Measurements from ENCODE around the gene AMBP. TPM values are rescaled to one million over a fixed set of nuclear protein-coding genes. Genes with fewer than 3 reads are reported as not detected.

AMBP gene
- polyA plus RNA-seq, 1 of the 3 experiments (the other 2 are of a cell fraction): 0.16 TPM

DNA sequence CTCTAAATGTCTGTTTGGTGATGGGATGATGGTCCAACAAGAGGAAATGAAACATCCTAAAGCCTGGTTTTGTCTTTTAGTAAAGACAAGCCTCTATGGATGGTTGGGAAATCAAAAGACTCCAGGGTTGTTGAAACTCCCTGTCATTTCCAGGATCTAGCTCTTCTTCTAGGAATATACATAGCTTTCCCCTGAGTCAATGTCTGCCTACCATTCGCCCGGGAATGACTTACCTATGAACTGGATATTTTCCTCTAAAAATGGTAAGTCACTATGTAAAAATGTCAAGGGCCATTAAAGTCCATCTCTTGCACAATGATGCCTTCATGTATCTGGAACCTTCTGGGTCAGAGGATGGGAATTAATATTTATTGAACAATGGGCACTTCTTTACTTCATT is 32.1 kb upstream of the AMBP start:
- Histone ChIP-seq H3K4me1 (ENCODE audit: control insufficient read depth in 1 of 2, insufficient read depth in 2 of 2, low read depth in 1 of 2, low read length in 1 of 2) (no peaks in the 10 kb centered on the region; a peak in 1 of 4 replicates), H3K4me3 (ENCODE audit: low read depth in 2 of 2, low read length in 1 of 2) (no peak overlapping the region), H3K9me3 (no peaks in the 10 kb centered on the region), H3K9ac (no peak overlapping the region), H3K4me2 (no peak overlapping the region), H2AFZ (ENCODE audit: low read depth) (no peak overlapping the region), H3F3A (replicated peaks; ENCODE audit: insufficient read depth) (peaks cover 11% of the 10 kb centered on the region), H3K36me3 (replicated peaks in 1 of 2; ENCODE audit: control insufficient read depth in 1 of 2, insufficient read depth in 2 of 2, low read length in 1 of 2) (no peaks in the 10 kb centered on the region), H4K20me1 (ENCODE audit: insufficient read depth) (no peaks in the 10 kb centered on the region), H3K27me3 (ENCODE audit: insufficient read depth) (no peaks in the 10 kb centered on the region; the same call in 1 of the 2 replicates), H3K27ac (ENCODE audit: low read depth in 2 of 2, low read length in 1 of 2) (no peak overlapping the region), H3K79me2 (ENCODE audit: insufficient read depth) (no peaks in the 10 kb centered on the region), H3K9me2 (no peaks in the 10 kb centered on the region)
- WGBS (ENCODE audit: low lambda C conversion rate): 3% methylated on average over 2 of the region's 2 CpGs
- no peak for DNase-seq
- ChIA-PET POLR2A (no interaction called here), CTCF (interaction anchor here (1.3 to 6.4 kb wide), 4 partner anchors 20 to 182 kb away, joined by 3 to 269 read pairs (median 68); no protein-coding TSS in a partner anchor)
- TF ChIP-seq CHD2 (IDR thresholded peaks at IDR 0.05; ENCODE audit: low read length, partially characterized antibody) (no peak), FOXJ3 (CRISPR knock-in tag; IDR thresholded peaks at IDR 0.05) (no peak), EP300 (IDR thresholded peaks at IDR 0.05; ENCODE audit: borderline replicate concordance in 1 of 2, low read depth in 1 of 2, low read length in 1 of 2) (no peak), EZH2phosphoT487 (IDR thresholded peaks at IDR 0.05; ENCODE audit: borderline replicate concordance, low read depth) (no peak), ELF1 (IDR thresholded peaks at IDR 0.05) (no peak), RAD21 (IDR thresholded peaks at IDR 0.05; ENCODE audit: low read length) (no peak), MXI1 (IDR thresholded peaks at IDR 0.05; ENCODE audit: low read depth, low read length) (no peak), RCOR1 (IDR thresholded peaks at IDR 0.05; ENCODE audit: low read length) (no peak), FOXM1 (IDR thresholded peaks at IDR 0.05; ENCODE audit: low read depth) (no peak), RXRA (IDR thresholded peaks at IDR 0.05; ENCODE audit: borderline replicate concordance, low read depth) (peak; percentile 55; the same call in 1 of the 2 replicates), TCF12 (IDR thresholded peaks at IDR 0.05) (0 out of 2 replicates have a peak, but pooled peaks have one; percentile 15), MEF2A (IDR thresholded peaks at IDR 0.05; ENCODE audit: borderline replicate concordance, low read depth) (no peak), TAF1 (IDR thresholded peaks at IDR 0.05; ENCODE audit: borderline replicate concordance, low read depth, low read length) (no peak), SIN3A (IDR thresholded peaks at IDR 0.05; ENCODE audit: borderline replicate concordance, low read depth, low read length) (no peak), NRF1 (IDR thresholded peaks at IDR 0.05; ENCODE audit: low read depth, low read length) (no peak), GATA2 (CRISPR knock-in tag; IDR thresholded peaks at IDR 0.05) (no peak), POLR2AphosphoS5 (IDR thresholded peaks at IDR 0.05; ENCODE audit: low read depth, low read length) (no peak), TEAD4 (IDR thresholded peaks at IDR 0.05; ENCODE audit: borderline replicate concordance, insufficient read depth) (peak; percentile 31; the same call in 1 of the 2 replicates), YY1 (IDR thresholded peaks at IDR 0.05; ENCODE audit: low read depth) (no peak), GABPA (IDR thresholded peaks at IDR 0.05; ENCODE audit: low read depth) (no peak)
- TF ChIP-seq, protein P1, sequence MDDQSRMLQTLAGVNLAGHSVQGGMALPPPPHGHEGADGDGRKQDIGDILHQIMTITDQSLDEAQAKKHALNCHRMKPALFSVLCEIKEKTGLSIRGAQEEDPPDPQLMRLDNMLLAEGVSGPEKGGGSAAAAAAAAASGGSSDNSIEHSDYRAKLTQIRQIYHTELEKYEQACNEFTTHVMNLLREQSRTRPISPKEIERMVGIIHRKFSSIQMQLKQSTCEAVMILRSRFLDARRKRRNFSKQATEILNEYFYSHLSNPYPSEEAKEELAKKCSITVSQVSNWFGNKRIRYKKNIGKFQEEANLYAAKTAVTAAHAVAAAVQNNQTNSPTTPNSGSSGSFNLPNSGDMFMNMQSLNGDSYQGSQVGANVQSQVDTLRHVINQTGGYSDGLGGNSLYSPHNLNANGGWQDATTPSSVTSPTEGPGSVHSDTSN (IDR thresholded peaks at IDR 0.05): peak; percentile 20
- TF ChIP-seq, protein P2, sequence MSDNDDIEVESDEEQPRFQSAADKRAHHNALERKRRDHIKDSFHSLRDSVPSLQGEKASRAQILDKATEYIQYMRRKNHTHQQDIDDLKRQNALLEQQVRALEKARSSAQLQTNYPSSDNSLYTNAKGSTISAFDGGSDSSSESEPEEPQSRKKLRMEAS (IDR thresholded peaks at IDR 0.05; ENCODE audit: low read depth): no peak
- TF ChIP-seq, protein P3, sequence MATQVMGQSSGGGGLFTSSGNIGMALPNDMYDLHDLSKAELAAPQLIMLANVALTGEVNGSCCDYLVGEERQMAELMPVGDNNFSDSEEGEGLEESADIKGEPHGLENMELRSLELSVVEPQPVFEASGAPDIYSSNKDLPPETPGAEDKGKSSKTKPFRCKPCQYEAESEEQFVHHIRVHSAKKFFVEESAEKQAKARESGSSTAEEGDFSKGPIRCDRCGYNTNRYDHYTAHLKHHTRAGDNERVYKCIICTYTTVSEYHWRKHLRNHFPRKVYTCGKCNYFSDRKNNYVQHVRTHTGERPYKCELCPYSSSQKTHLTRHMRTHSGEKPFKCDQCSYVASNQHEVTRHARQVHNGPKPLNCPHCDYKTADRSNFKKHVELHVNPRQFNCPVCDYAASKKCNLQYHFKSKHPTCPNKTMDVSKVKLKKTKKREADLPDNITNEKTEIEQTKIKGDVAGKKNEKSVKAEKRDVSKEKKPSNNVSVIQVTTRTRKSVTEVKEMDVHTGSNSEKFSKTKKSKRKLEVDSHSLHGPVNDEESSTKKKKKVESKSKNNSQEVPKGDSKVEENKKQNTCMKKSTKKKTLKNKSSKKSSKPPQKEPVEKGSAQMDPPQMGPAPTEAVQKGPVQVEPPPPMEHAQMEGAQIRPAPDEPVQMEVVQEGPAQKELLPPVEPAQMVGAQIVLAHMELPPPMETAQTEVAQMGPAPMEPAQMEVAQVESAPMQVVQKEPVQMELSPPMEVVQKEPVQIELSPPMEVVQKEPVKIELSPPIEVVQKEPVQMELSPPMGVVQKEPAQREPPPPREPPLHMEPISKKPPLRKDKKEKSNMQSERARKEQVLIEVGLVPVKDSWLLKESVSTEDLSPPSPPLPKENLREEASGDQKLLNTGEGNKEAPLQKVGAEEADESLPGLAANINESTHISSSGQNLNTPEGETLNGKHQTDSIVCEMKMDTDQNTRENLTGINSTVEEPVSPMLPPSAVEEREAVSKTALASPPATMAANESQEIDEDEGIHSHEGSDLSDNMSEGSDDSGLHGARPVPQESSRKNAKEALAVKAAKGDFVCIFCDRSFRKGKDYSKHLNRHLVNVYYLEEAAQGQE (IDR thresholded peaks at IDR 0.05; ENCODE audit: low read depth, low read length): no peak
- TF ChIP-seq, protein P4, sequence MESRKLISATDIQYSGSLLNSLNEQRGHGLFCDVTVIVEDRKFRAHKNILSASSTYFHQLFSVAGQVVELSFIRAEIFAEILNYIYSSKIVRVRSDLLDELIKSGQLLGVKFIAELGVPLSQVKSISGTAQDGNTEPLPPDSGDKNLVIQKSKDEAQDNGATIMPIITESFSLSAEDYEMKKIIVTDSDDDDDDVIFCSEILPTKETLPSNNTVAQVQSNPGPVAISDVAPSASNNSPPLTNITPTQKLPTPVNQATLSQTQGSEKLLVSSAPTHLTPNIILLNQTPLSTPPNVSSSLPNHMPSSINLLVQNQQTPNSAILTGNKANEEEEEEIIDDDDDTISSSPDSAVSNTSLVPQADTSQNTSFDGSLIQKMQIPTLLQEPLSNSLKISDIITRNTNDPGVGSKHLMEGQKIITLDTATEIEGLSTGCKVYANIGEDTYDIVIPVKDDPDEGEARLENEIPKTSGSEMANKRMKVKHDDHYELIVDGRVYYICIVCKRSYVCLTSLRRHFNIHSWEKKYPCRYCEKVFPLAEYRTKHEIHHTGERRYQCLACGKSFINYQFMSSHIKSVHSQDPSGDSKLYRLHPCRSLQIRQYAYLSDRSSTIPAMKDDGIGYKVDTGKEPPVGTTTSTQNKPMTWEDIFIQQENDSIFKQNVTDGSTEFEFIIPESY (IDR thresholded peaks at IDR 0.05; ENCODE audit: borderline replicate concordance, low read depth): no peak
- TF ChIP-seq, protein P5, sequence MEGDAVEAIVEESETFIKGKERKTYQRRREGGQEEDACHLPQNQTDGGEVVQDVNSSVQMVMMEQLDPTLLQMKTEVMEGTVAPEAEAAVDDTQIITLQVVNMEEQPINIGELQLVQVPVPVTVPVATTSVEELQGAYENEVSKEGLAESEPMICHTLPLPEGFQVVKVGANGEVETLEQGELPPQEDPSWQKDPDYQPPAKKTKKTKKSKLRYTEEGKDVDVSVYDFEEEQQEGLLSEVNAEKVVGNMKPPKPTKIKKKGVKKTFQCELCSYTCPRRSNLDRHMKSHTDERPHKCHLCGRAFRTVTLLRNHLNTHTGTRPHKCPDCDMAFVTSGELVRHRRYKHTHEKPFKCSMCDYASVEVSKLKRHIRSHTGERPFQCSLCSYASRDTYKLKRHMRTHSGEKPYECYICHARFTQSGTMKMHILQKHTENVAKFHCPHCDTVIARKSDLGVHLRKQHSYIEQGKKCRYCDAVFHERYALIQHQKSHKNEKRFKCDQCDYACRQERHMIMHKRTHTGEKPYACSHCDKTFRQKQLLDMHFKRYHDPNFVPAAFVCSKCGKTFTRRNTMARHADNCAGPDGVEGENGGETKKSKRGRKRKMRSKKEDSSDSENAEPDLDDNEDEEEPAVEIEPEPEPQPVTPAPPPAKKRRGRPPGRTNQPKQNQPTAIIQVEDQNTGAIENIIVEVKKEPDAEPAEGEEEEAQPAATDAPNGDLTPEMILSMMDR (IDR thresholded peaks at IDR 0.05): no peak
- TF ChIP-seq, protein P6, sequence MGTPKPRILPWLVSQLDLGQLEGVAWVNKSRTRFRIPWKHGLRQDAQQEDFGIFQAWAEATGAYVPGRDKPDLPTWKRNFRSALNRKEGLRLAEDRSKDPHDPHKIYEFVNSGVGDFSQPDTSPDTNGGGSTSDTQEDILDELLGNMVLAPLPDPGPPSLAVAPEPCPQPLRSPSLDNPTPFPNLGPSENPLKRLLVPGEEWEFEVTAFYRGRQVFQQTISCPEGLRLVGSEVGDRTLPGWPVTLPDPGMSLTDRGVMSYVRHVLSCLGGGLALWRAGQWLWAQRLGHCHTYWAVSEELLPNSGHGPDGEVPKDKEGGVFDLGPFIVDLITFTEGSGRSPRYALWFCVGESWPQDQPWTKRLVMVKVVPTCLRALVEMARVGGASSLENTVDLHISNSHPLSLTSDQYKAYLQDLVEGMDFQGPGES (IDR thresholded peaks at IDR 0.05; ENCODE audit: low read depth, low read length): no peak
